Inflammatory macrophage treated with lipopolysaccharide for 4 hours (primary cell): ENCODE data around the gene MYH7B.

Experiments used
- DNase-seq: peaks from one replicate; pipeline ENCODE4 v3.0.0-alpha.2; 2020

MYH7B gene

DNA sequence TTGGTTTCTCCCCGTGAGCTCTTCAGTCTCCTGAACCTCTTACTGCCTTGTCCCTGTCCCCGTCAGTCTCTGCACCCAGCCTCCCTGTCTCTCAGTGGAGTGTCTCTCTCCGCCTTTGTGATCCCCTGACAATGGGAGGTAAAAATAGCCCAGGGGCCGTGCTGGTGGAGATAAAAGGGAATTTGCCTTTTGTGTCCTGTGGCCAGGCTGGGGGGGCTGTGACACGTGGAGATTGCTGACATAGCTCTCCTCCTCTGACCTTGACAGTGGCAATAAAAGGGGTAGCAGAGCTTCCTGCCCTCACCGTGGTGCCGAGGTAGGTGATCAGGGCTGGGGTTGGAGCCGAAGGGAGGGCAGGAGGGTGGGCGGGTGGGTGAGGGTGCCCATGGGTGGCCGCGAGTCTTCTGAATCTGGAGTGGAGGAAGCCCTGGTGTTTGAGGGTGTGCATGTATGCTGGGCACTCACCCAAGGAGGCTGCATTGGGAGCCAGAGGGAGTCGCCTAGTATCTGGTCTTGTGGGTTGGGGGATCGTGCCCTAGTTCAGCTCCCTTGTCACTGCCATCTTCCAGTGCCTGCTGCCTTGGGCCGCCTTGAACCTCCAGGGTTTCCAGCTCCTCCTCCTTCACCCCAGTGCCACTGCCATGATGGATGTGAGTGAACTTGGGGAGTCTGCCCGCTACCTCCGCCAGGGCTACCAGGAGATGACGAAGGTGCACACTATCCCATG, 21.9 kb downstream of the MYH7B start:
- DNase-seq = no peak

DNA sequence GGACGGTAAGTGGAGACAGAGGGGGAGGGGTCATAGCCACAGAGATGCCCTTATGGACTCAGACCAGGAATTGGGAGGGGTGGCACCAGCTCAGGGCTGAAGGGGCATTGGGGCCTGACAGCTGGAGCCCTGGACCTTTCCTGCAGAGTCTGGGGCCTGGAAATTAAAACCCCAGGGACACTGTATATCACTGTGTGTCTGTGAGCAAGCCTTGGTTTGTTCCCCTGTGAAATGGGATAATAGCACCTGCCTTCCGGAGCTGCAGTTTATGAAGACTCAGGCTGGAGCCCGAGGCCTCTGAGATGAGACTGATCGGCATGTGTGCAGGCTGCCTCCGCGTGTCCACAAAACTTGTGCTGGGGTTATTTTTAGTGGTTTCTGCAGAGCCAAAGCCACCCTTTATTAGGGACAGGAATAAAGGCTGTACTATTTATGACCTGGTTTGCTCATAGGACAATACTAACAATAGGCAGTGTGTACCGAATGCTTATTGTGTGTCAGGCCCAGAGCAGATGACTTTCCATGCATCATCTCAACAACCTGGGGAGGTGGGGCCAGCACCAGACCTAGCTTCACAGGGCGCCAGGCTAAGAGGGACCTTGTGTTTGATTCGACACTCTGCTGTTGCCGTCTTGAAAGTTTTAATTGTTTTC, 22.6 kb downstream of the MYH7B start:
- no peak for DNase-seq

DNA sequence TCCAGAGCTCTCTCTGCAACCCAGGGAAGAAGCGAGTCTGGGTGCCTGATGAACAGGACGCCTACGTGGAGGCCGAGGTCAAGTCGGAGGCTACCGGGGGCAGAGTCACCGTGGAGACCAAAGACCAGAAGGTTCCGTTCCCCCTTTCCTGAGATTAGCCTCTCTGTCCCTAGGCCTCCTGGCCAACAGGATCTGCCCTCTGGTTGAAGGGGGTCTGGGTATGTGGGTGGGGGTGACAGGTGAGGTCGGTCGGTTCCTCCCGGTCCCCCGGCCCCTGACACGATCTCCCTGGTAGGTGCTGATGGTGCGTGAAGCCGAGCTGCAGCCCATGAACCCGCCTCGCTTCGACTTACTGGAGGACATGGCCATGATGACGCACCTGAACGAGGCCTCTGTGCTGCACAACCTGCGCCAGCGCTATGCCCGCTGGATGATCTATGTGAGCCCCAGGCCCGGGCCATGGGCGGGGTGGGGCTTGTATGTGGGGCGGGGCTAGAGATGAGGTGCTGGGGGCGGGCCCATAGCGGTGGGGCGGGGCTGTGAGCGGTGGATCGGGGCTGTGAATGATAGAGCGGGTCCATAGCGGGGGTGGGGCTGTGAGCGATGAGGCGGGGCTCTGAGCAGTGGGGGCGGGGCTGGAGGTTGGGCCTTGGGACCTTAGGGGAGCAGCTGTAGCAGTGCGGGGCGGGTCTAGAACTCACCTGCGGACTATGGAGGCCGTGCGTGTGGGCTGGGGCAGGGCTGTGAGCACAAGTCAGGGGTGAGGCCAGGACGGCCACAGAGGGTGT, 23.9 kb downstream of the MYH7B start:
- DNase-seq = no peak

DNA sequence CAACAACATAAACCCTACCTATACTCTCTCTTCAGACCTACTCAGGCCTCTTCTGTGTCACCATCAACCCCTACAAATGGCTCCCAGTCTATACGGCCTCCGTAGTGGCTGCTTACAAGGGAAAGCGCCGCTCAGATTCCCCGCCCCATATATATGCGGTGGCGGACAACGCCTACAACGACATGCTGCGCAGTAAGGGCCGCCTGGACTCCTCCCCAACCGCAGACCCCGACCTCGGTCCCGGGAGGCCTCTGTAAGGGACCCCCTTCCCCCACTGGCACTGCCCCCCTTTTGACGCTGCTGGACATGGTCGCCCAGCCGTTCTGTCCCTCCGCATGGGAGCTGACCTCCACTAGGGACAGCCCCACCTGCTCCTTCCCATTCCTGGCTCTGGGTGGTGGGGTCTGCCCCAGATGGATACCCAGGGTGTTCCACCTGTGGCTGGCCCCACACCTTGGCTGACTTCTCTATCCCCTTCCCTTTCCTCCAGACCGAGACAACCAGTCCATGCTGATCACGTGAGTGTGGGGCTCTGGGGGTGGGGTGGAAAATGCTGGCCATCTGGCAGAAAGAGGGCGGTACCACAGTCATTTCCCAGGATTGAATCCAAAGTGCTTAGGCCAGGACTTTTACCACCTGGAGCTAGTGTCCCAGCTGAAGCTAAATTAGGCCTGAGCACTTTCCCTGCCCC, 25.0 kb downstream of the MYH7B start:
- DNase-seq = no peak

DNA sequence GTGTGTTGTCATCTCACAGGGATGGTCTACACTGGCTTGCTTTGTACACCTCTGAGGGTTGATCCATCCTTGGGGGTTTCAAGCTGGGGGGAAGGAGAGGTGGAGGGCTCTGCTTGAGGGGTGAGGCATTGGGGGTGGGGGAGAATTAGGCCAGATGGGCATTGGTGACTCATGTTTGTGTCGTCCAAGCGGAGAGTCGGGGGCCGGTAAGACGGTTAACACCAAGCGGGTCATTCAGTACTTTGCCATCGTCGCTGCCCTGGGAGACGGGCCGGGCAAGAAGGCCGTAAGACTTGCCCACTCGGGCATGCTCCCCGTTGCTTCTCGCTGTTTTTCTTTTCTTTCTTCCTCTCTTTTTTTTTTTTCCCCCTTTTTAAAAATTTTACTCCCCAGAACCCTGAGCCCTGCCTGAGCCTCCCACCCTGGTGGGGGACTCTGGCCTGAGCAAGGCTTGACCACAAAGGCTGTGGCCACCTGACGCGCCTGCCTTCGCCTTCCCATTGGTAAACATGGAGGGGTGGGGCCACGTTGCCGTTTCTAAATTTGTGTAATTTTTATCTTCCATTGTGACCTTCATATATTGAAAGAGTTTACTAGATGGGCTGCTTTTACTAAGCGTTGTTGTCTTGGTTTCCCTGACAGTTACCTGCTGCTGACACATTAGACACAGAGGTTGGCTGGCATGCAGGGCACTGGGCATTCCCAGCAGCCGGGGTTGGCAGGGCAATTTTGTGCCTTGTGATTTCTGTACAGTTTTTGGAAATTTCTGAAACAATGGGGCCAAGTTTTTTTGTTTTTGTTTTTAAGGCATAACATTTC, 26.8 kb downstream of the MYH7B start:
- DNase-seq = no peak

DNA sequence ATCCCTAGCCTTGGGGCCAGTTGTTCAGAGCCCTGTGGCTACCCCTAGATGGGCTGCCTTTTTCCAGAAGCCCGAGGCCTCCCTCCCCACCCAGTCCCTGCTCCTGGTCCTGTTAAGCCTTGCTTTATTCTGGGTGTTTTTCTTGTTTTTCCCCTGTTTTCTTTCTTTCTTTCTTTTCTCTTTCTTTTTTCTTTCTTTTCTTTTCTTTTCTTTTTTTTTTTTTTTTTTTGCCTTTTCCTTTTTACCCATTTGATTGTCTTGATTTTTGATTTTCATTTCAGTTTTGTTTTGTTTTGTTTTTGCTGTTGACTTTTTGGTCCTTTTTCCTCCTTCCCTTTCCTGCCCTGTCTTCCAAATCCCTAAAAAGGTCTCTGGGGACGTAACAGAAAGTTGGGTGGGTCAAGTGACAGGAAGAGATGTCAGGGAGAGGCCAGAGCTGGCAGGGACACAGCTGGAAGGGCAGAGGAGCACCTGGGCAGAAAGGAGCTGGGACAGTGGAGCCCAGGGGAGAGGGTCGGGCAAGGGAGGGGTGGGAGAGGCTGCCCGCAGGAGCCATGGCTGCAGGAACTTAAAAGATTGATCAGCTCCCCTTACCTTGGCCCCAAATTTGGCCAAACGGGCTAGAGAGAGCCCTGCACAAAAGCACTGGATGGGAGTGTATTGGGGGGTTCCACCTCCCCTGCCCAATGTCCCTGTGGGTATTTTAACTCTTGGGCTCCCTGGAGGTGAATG, 27.6 kb downstream of the MYH7B start:
- no peak for DNase-seq

DNA sequence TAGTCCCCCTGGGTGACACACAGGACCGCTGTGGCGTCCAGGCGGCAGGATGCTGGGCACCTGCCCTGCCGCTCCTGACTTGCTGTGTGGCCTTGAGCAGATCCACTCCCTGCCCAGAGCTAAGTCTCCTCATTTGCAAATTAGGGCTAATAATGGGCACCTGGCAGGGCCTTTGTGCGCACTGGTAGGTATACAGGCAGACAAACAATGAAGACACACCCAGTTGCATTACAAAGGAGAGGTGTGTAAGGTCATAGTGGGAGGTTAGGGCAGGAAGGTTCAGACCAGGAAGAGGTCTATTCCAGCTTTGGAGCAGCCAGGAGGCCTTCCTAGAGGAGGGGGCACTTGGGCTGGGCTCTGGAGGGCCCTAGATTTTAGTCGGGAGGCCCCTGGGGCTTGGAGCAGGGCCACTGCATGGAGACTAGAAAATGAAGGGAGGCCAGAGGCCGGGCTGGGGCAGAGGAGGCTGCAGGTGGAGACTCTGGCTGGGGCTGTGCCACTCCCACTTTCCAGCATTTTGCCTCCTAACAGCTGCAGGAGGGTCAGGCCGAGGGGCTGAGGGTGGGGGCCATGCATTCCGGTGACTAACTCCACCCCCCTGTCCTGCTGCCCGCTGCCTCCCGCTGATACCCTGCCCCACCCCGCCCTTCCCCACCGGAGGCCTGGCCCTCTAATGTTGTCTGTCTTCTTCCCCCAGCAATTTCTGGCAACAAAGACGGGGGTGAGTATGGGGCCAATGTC, 28.5 kb downstream of the MYH7B start:
- no peak for DNase-seq

DNA sequence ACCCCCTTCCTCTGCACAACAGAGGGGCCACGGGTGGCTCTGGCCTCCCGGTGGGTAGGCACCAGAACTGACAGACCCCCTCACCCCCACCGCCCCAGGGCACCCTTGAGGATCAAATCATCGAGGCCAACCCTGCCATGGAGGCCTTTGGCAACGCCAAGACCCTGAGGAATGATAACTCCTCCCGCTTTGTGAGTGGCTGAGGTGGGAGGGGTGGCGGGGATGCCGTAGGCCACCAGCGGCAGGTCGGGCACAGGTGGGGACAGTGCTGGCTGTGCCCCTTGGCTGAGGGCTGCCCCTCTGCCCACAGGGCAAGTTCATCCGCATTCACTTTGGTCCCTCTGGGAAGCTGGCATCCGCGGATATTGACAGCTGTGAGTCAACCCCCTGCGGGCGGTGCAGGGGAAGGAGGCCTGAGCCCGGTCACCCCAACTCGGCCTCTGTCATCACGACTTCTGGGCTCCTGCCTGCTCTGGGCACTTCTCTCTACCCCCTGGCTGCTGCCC, 29.1 kb downstream of the MYH7B start:
- DNase-seq = no peak

DNA sequence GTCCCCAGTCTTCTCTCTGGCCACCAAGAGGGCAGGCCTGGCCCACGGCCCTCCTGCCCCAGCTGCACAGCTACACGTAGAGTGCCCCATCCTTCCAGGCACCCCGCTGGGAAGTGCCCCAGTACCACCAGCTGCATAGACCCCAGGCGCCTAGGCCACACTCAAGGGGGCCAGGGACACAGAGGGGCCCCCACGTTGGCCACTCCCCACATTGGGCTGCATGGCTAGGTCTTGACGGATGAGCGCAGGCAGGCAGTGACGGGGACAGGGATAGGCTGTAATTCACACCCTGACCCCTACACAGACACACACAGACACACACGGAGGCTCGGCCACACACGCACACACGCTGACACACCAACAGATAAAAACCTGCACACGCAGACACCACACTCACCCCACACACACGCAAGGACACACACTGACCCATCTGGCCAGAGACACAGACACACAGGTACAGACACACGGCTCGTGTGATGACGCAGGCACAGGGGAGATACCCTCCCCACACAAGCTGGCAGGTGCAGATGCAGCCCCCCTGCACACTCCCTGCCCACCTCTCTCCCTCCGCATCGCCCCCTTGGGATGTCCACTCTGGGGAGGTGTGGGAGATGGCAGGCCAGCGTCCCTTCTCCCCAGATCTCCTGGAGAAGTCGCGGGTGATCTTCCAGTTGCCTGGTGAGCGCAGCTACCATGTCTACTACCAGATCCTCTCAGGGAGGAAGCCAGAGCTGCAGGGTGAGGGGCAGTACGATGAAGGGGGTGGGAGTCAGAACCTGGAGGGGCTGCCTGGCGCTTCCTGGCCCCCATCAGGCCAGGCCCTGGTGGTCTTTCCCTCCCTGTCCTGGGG, 30.0 kb downstream of the MYH7B start:
- no peak for DNase-seq

DNA sequence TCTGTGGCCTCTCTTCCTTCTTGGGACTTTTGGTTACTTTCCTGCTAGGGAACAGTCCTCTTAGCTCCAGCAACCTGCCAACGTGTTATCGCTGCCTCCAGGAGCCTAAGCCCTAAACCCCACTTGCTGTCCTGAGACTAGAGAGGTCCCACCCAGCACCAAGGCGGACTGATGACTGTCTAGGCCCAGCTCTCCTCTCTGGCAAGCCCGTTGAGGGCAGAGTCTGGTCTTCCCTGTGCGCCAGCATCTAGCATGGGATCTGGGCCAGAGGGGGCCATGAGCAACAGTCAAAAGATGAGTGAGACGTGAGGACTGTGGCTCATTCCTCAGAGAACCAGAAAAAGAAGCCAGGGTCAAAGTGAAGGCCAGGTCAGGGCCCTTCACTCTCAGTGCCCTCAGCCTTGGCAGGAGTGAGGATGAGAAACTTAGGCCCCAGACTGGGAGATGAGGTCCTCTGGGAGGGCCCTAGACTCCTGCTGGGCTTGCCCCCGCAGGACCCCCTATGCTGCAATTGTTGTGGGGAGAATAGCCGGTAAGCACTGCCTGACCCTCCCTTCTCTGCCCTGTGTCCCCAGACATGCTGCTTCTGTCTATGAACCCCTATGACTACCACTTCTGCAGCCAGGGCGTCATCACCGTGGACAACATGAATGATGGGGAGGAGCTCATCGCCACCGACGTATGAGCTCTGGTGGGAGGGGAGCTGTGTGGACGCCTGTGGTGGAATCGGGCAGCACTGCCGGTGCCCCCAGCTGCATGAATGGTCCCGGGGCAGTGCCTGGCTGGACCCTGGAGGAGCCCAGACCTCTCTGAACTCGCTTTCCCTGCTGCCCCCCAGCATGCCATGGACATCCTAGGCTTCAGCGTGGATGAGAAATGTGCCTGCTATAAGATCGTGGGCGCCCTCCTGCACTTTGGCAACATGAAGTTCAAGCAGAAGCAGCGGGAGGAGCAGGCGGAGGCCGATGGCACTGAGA, 30.9 kb downstream of the MYH7B start:
- no peak for DNase-seq

DNA sequence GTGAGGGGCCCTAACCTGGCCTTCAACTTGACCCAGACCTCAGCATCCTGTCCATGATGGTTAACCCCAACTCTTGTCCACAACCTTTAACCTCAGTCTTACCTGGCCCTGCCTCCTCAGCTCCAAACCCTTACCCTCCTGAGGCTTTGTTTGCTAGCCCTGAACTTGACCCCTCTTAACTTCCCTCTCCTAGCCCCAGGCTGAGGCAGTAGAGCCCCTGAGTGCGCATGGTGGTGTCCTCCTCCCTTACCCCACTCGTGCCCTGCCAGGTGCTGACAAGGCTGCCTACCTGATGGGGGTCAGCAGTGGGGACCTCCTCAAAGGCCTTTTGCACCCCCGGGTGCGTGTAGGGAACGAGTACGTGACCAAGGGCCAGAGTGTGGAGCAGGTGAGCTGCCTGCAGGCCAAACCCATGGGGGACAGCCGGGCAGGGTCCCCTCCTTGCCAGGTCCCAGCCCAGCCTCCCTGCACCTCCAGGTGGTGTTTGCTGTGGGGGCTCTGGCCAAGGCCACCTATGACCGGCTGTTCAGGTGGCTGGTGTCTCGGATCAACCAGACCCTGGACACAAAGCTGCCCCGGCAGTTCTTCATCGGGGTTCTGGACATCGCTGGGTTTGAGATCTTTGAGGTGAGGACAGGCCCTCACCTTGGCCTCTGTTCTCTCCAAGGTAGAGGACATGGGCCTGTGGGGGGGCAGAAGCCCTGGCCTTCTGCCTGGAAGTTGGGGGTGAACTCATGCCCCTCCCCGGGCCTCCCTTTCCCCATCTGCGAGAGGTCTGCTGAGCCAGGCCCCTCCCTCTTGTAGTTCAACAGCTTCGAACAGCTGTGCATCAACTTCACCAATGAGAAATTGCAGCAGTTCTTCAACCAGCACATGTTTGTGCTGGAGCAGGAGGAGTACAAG, 31.9 kb downstream of the MYH7B start:
- DNase-seq = no peak

DNA sequence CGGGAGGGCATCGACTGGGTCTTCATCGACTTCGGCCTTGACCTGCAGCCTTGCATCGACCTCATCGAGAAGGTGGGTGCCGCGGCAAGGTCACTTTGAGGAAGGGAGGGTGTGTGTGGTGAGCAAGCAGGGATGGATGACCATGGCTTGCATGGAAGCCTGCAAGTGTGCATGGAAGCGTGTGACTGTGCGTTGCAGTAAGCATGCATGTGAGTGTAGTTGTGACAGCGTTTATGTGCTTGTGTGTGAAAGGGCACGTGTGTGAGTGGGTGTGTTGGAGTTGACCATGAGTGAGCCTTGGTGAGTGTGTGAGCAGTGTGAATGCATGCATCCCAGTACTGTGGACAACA, 32.5 kb downstream of the MYH7B start:
- DNase-seq = no peak

DNA sequence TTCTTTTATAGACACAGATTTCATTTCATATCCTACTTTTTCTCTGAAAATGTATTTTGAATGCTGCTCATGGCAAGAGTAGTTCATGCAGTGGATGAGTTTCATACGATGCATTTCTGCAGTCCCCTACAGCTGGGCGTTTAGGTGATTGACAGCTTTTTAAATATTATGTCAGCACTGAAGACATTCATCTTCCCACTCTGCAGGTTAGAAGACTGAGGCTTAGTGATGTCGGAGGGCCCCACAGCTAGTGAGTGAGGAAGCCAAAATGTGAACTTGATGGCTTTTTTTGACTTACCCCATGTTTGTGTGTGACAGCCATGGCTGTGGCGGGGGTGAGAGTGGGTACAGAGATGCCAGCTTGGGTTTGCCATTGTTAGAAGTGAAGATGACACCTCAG, 33.5 kb downstream of the MYH7B start:
- no peak for DNase-seq

DNA sequence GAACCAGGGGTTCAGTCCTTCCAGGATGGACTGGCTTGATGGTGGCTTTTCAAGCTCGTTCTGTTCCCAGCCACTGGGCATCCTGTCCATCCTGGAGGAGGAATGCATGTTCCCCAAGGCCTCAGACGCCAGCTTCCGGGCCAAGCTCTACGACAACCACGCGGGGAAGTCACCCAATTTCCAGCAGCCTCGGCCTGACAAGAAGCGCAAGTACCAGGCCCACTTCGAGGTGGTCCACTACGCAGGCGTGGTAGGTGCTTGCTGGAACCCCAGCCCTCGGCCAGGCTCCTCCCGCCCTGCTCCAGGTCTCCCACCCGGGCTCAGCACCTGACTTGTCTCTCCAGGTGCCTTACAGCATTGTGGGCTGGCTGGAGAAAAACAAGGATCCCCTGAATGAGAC, 34.0 kb downstream of the MYH7B start:
- no peak for DNase-seq

DNA sequence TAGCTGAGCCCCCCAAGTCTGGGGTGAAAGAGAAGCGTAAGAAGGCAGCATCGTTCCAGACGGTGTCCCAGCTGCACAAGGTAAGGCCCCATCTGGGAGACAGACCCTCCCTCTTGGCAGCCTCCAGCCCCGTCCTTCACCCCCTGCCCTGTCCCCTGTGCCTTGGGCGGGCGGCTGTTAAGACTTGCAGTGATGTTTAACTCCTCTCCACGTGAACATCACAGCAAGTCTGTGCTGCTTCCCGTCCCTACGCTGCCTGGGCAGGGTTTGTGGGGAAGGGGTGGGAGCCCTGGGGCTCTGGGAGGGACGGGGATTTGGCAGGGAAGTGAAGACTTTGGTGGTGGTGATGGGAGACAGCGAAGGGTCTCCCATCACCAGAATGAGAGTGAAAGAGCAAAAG, 34.6 kb downstream of the MYH7B start:
- no peak for DNase-seq

DNA sequence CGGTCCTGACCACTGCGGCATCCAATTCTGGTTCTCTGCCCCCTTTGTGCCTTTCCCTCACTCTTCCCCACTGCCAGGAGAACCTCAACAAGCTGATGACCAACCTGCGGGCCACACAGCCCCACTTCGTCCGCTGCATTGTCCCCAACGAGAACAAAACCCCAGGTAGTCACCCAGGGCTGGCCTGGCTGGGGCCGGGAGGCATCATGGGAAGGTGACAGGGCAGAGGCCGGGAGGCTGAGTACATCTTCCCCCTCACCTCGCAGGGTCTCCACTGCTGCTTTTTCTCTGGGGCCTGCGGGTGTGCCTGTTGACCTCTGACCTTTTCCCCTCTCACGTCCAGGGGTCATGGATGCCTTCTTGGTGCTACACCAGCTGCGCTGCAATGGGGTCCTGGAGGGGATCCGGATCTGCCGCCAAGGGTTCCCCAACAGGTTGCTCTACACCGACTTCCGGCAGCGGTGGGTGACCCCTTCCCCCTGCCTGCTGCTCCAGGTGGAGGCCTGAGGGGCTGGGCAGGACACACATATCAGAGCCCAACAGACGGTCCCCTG, 35.1 kb downstream of the MYH7B start:
- no peak for DNase-seq

DNA sequence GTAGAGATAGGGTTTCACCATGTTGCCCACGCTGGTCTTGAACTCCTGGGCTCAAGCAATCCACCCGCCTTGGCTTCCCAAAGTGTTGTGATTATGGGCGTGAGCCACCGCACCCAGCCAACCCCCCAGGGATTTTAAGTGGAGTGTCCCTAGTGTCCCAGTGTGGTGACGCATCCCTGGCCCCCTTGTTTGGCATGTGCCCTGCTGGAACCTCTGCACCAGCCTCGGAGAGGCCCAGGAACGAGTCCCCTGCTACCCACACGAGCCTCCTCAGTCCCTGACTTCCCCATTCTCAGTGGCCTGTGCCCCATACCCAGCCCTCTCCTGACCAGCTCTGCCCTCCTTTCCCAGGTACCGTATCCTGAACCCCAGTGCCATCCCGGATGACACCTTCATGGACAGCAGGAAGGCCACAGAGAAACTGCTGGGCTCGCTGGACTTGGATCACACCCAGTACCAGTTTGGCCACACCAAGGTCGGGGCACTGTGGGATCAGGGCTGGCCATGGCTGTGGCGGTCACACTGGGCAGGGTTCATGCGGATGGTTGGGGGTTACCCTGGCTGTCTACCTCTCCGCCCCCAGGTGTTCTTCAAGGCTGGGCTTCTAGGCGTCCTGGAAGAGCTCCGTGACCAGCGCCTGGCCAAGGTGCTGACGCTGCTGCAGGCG, 37.2 kb downstream of the MYH7B start:
- no peak for DNase-seq
